GM19452 (cell line): Measurements from ENCODE around the gene AGBL3.

Experiments used
- ATAC-seq: cut with Tn5 transposase; IDR thresholded peaks from one replicate; pipeline ENCODE4 v1.9.1; 2021; ENCODE audit not compliant: unreplicated experiment

The AGBL3 gene

GRCh38 chr7:134986363-134987251 lies at the start of gene AGBL3:
Gene AGBL3 (plus strand): TSS chr7:134986508. CDS start chr7:134987934, 1,426 bp downstream.
- ATAC-seq: peak; percentile 91

GRCh38 chr7:134936893-134937510 lies 49.3 kb upstream of the AGBL3 start:
- ATAC-seq: no peak

GRCh38 chr7:134938141-134938540 lies 48.2 kb upstream of the AGBL3 start:
- no peak for ATAC-seq

- no peak for ATAC-seq
Measured at GRCh38 chr7:134939136-134939535, 47.2 kb upstream of the AGBL3 start.

- ATAC-seq: no peak
Measured at GRCh38 chr7:134940729-134941128, 45.6 kb upstream of the AGBL3 start.

GRCh38 chr7:134941185-134941900 lies 45.0 kb upstream of the AGBL3 start:
- ATAC-seq: no peak

GRCh38 chr7:134941952-134942351 lies 44.4 kb upstream of the AGBL3 start:
- no peak for ATAC-seq

GRCh38 chr7:134942690-134943466 lies 43.4 kb upstream of the AGBL3 start:
- ATAC-seq: no peak

GRCh38 chr7:134943785-134944400 lies 42.4 kb upstream of the AGBL3 start:
- peak; percentile 74 for ATAC-seq

GRCh38 chr7:134945691-134946090 lies 40.6 kb upstream of the AGBL3 start:
- ATAC-seq: no peak

- ATAC-seq: no peak
Measured at GRCh38 chr7:134946260-134946659, 40.0 kb upstream of the AGBL3 start.

GRCh38 chr7:134947329-134947728 lies 39.0 kb upstream of the AGBL3 start:
- ATAC-seq: no peak

- no peak for ATAC-seq
Measured at GRCh38 chr7:134947831-134948230, 38.5 kb upstream of the AGBL3 start.

GRCh38 chr7:134948246-134948645 lies 38.1 kb upstream of the AGBL3 start:
- ATAC-seq: no peak

GRCh38 chr7:134948736-134949135 lies 37.6 kb upstream of the AGBL3 start:
- ATAC-seq: no peak

- ATAC-seq: no peak
Measured at GRCh38 chr7:134949171-134949570, 37.1 kb upstream of the AGBL3 start.

- no peak for ATAC-seq
Measured at GRCh38 chr7:134954197-134955082, 31.9 kb upstream of the AGBL3 start.

- ATAC-seq: no peak
Measured at GRCh38 chr7:134957005-134957404, 29.3 kb upstream of the AGBL3 start.

- ATAC-seq: no peak
Measured at GRCh38 chr7:134959810-134960209, 26.5 kb upstream of the AGBL3 start.
